BJ (cell line): ENCODE results near the gene N4BP2L2. TPM values are rescaled to one million over a fixed set of nuclear protein-coding genes. Genes with fewer than 3 reads are reported as not detected.

ENCODE experiments used
- CTCF ChIA-PET: fragments of 350-600 bp; formaldehyde crosslinking; extraction: SDS; loops from one replicate; lab custom pipeline; 2021; ENCODE audit warnings: antibody characterized with exemption, inconsistent platforms; lab: Yijun Ruan, JAX
- POLR2A ChIA-PET: fragments of 300-600 bp; sonication (Branson Sonifier 250); formaldehyde crosslinking; extraction: SDS; loops from one replicate; lab custom pipeline; 2021; ENCODE audit warnings: antibody characterized with exemption; lab: Charles Lee
- DNase-seq: peaks from one replicate; pipeline ENCODE4 v3.0.0-alpha.2; 2011; ENCODE audit warnings: low read depth
- H3K27me3 ChIP-seq: 2 replicates; pipeline ENCODE4 v1.6.0; 2011; ENCODE audit warnings: low read length; ENCODE audit not compliant: control insufficient read depth, insufficient read depth
- H3K36me3 ChIP-seq: 2 replicates; pipeline ENCODE4 v1.5.1; 2011; ENCODE audit warnings: low read length; ENCODE audit not compliant: control insufficient read depth, insufficient read depth
- H3K4me3 ChIP-seq: 2 replicates; pipeline ENCODE4 v1.5.1; 2011; ENCODE audit warnings: low read depth, mild to moderate bottlenecking, control low read depth, low read length
- polyA plus RNA-seq: library from polyadenylated mRNA; depleted of rRNA; stranded (reverse); fragments of >200 nt; gene quantifications from 2 replicates; pipeline ENCODE4 v1.2.3, GENCODE V29; 2011
- TF ChIP-seq, protein P1 (sequence below): IDR thresholded peaks from 2 replicates; pipeline ENCODE4 v1.5.1; 2011; ENCODE audit warnings: low read depth, mild to moderate bottlenecking, control low read depth, inconsistent platforms, low read length, moderate library complexity; ENCODE audit not compliant: insufficient read depth

Gene N4BP2L2
- polyA plus RNA-seq, 1 experiment: 16.5 TPM

DNA sequence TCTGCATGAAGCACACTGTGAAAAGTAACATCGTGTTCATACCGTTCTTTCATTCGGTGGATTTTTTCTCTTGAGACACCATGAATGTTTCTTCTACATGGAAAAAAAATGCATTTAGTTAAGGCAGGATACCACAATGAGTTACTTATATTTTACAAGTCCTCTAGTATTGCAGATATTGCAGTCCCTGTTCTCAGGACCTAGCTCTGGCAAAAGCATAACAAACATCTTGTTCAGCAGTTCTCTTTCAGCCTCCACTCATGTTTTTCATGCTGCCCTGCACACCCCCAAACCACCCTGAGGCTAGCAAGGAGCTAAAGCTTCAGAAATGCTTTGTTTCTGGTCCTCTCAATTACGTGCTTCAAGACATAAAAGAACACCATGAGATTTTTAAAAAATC, 135.5 kb downstream of the N4BP2L2 start:
- no peaks in the 10 kb centered on the region for H3K27me3 ChIP-seq
- CTCF ChIA-PET: interaction anchor here (1.0 to 1.1 kb wide), 2 partner anchors 10 to 12 kb away, joined by 3 read pairs; no protein-coding TSS in a partner anchor
- no peaks in the 10 kb centered on the region for H3K36me3 ChIP-seq
- no peak overlapping the region for H3K4me3 ChIP-seq
- POLR2A ChIA-PET: no interaction called here
- TF ChIP-seq, protein P1, sequence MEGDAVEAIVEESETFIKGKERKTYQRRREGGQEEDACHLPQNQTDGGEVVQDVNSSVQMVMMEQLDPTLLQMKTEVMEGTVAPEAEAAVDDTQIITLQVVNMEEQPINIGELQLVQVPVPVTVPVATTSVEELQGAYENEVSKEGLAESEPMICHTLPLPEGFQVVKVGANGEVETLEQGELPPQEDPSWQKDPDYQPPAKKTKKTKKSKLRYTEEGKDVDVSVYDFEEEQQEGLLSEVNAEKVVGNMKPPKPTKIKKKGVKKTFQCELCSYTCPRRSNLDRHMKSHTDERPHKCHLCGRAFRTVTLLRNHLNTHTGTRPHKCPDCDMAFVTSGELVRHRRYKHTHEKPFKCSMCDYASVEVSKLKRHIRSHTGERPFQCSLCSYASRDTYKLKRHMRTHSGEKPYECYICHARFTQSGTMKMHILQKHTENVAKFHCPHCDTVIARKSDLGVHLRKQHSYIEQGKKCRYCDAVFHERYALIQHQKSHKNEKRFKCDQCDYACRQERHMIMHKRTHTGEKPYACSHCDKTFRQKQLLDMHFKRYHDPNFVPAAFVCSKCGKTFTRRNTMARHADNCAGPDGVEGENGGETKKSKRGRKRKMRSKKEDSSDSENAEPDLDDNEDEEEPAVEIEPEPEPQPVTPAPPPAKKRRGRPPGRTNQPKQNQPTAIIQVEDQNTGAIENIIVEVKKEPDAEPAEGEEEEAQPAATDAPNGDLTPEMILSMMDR: no peak
- no peak for DNase-seq

DNA sequence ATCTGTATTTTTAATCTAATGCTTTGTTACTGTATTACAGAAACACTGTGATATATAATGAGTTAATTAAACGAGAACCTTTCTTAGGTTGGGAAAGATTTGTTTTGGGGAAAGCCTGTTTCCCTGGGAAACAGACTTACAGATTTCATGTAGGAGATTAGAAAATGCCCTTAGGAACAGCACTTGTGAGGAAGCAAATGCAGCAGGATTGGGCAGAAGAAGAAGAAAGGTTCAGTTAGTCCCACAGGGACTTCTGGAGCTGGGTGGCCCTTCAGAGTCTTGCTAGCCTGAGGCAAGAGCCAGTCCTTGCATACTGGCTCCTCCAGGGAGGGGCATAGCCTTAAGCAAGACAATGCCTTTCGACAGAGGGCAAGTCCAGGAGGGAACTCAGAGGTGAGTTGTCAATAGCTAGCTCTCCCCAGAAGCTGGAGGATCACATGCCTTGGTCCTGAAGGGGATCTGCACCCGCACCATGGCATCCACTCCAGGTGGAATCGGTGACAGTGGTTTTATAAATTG, 147.4 kb downstream of the N4BP2L2 start:
- ChIA-PET CTCF (interaction anchor here (0.7 to 1.0 kb wide), 2 partner anchors 10 to 195 kb away, joined by 4 read pairs; partner anchors contain the start of gene PDS5B), POLR2A (no interaction called here)
- Histone ChIP-seq H3K36me3 (no peaks in the 10 kb centered on the region), H3K27me3 (no peaks in the 10 kb centered on the region), H3K4me3 (no peak overlapping the region)
- TF ChIP-seq, protein P1: no peak
- DNase-seq: no peak

DNA sequence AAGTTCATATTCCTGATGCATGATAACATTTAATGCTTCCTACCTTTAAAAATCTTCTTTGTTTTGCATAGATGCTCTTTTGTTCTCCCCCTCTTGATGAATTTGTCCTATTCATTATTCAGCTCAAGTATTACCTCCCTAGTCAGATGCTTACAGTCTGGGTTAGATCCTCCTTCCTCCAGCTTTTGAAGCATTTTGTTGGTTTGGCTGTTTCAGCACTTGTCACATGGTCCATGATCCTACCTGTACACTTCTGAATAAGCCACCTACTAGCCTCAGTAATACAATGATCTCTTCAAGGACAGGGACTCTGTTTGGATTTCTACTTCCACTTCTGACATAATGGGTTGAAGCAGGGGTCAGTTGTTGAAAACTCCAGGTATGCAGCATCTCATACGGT, 148.1 kb downstream of the N4BP2L2 start:
- ChIA-PET POLR2A (no interaction called here), CTCF (interaction anchor here (0.7 kb wide), 1 partner anchor 196 kb away, joined by 4 read pairs; the partner anchor contains the start of gene PDS5B)
- Histone ChIP-seq H3K4me3 (no peak overlapping the region), H3K27me3 (no peaks in the 10 kb centered on the region), H3K36me3 (no peaks in the 10 kb centered on the region)
- TF ChIP-seq, protein P1: no peak
- DNase-seq: no peak

DNA sequence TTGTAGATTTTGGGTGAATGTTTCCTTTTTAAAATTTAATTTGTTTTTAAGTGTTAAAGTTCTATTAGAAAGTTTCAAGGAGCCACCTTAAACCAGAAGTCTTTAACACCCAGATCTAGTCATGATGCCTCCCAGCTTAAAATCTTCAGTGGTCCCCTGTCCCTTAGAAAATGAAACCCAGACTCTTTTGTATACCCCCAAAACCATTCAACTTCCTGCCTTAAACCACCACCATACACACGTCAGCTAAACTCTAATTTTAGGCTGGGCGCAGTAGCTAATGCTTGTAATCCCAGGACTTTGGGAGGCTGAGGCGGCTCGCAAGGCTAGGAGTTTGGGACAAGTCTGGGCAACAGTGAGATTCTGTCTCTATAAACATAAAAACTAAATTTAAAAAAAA, 148.5 kb downstream of the N4BP2L2 start:
- TF ChIP-seq, protein P1: no peak
- no peak overlapping the region for H3K4me3 ChIP-seq
- ChIA-PET CTCF (interaction anchor here (0.7 kb wide), 1 partner anchor 196 kb away, joined by 4 read pairs; the partner anchor contains the start of gene PDS5B), POLR2A (no interaction called here)
- H3K27me3 ChIP-seq: no peaks in the 10 kb centered on the region
- peaks cover 2% of the 10 kb centered on the region; the same call in 1 of the 2 replicates for H3K36me3 ChIP-seq
- DNase-seq: no peak

DNA sequence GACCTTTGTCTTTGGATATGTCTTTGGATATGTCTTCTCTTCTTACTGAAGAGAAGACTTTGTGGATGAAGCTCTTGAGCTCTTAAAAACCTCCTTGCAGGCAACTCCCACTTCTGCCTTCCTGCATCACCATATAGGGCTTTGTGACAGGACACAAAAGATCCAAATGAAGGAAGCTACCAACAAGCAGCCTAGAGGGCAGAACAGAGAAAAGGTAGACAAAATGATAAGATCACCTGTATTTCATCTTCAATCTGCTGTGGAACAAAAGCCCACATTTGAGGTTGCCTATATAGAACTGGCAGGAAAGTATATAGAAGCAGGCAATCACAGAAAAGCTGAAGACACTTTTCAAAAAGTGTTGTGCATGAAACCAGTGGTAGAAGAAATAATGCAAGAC, 153.2 kb downstream of the N4BP2L2 start:
- DNase-seq: no peak
- ChIA-PET POLR2A (no interaction called here), CTCF (interaction anchor here (1.1 to 1.3 kb wide), 3 partner anchors 11 to 195 kb away, joined by 3 to 6 read pairs (median 4); partner anchors contain the start of gene N4BP2L1)
- peaks cover 2% of the 10 kb centered on the region; the same call in 1 of the 2 replicates for H3K36me3 ChIP-seq
- TF ChIP-seq, protein P1: no peak
- H3K27me3 ChIP-seq: no peaks in the 10 kb centered on the region
- no peak overlapping the region for H3K4me3 ChIP-seq
